Activated CD8-positive, alpha-beta T cell treated with anti-CD3 and anti-CD28 coated beads for 36 hours (primary cell): ENCODE measurements around the gene SSRP1. TPM values are rescaled to one million over a fixed set of nuclear protein-coding genes. Genes with fewer than 3 reads are reported as not detected.

Experiments used
- ATAC-seq: fragments of 200-7000 bp; cut with Tn5 transposase; one replicate; pipeline ENCODE4 v1.10.0; 2021; ENCODE audit warnings: mild to moderate bottlenecking, moderate library complexity
- CTCF ChIA-PET: fragments of 350-600 bp; sonication (Branson Sonifier 250); formaldehyde crosslinking; loops from one replicate; lab custom pipeline; 2021; ENCODE audit warnings: antibody characterized with exemption; lab: Charles Lee
- POLR2A ChIA-PET: fragments of 350-600 bp; sonication (Branson Sonifier 250); formaldehyde crosslinking; loops from one replicate; lab custom pipeline; 2021; ENCODE audit warnings: antibody characterized with exemption; lab: Charles Lee
- DNase-seq: peaks from one replicate; pipeline ENCODE4 v3.0.0-alpha.2; 2020
- H3K27ac Mint-ChIP-seq: one replicate; pipeline ENCODE4 v1.8.0; 2021; ENCODE audit warnings: mild to moderate bottlenecking, mixed read lengths
- H3K27me3 Mint-ChIP-seq: one replicate; pipeline ENCODE4 v1.8.0; 2021; ENCODE audit warnings: mixed read lengths
- H3K36me3 Mint-ChIP-seq: one replicate; pipeline ENCODE4 v1.8.0; 2021; ENCODE audit warnings: low read depth, mixed read lengths
- H3K4me1 Mint-ChIP-seq: one replicate; pipeline ENCODE4 v1.8.0; 2021; ENCODE audit warnings: low read depth, mixed read lengths
- H3K4me3 Mint-ChIP-seq: one replicate; pipeline ENCODE4 v1.8.0; 2021; ENCODE audit warnings: mild to moderate bottlenecking, moderate library complexity, mixed read lengths
- H3K9me3 Mint-ChIP-seq: one replicate; pipeline ENCODE4 v1.8.0; 2021; ENCODE audit warnings: mixed read lengths
- intact Hi-C: fragments of 100-400 bp; cut with micrococcal nuclease; formaldehyde crosslinking; loops from one replicate; pipeline ENCODE4 v1.10.0; 2022
- total RNA-seq, 2 experiments: library from RNA; stranded (reverse); gene quantifications; one replicate each; pipeline ENCODE4 v1.2.3, GENCODE V29; 2021
- TF ChIP-seq, protein P1 (sequence below): fragments of 200-600 bp; IDR thresholded peaks from one replicate; pipeline ENCODE4 v1.8.0; 2022; ENCODE audit warnings: antibody characterized with exemption, mild to moderate bottlenecking

SSRP1 gene
- total RNA-seq, 2 experiments from 2014 or later, result 284 to 290 TPM

DNA sequence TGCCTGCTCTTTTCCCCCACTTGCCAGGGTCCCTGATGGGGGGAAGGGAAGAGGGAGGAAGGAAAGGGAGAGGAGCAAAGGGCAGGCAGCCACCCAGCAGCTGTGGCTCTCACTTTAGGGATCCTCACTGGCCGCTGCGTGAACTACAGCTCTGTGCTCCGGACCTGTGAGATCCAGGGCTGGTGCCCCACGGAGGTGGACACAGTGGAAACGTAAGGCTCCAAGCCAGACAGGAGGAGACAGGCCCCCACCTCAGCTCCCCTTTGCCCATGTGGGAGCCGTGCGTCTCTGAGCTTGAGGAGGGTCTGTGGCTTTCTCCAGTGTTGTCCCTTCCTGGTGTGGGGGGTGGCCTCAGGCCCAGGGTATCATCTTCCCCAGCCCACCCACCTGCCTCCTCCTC lies 12.4 kb upstream of the SSRP1 start:
- Mint-ChIP-seq H3K4me3 (no peak overlapping the region), H3K9me3 (peaks cover 2% of the 10 kb centered on the region), H3K27me3 (peaks cover 6% of the 10 kb centered on the region), H3K27ac (no peak overlapping the region), H3K4me1 (peaks cover 6% of the 10 kb centered on the region), H3K36me3 (peaks cover 2% of the 10 kb centered on the region)
- TF ChIP-seq, protein P1, sequence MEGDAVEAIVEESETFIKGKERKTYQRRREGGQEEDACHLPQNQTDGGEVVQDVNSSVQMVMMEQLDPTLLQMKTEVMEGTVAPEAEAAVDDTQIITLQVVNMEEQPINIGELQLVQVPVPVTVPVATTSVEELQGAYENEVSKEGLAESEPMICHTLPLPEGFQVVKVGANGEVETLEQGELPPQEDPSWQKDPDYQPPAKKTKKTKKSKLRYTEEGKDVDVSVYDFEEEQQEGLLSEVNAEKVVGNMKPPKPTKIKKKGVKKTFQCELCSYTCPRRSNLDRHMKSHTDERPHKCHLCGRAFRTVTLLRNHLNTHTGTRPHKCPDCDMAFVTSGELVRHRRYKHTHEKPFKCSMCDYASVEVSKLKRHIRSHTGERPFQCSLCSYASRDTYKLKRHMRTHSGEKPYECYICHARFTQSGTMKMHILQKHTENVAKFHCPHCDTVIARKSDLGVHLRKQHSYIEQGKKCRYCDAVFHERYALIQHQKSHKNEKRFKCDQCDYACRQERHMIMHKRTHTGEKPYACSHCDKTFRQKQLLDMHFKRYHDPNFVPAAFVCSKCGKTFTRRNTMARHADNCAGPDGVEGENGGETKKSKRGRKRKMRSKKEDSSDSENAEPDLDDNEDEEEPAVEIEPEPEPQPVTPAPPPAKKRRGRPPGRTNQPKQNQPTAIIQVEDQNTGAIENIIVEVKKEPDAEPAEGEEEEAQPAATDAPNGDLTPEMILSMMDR, result no peak
- POLR2A ChIA-PET, result no interaction called here
- intact Hi-C loops, result loop anchor here (5.0 kb wide), 2 partner anchors 129 to 289 kb away; no protein-coding TSS in a partner anchor
- no peak for DNase-seq
- no peak for ATAC-seq
- CTCF ChIA-PET, result interaction anchor here (1.3 to 10.8 kb wide), 7 partner anchors 15 to 1165 kb away, joined by 3 to 117 read pairs (median 7); no protein-coding TSS in a partner anchor

GRCh38 chr11:57347336-57347735 lies 11.6 kb upstream of the SSRP1 start:
- Mint-ChIP-seq H3K4me3 (no peak overlapping the region), H3K27ac (no peak overlapping the region), H3K9me3 (peaks cover 2% of the 10 kb centered on the region), H3K4me1 (peaks cover 6% of the 10 kb centered on the region), H3K36me3 (peaks cover 2% of the 10 kb centered on the region), H3K27me3 (peaks cover 6% of the 10 kb centered on the region)
- ChIA-PET POLR2A (no interaction called here), CTCF (interaction anchor here (1.3 to 10.8 kb wide), 7 partner anchors 15 to 1166 kb away, joined by 3 to 117 read pairs (median 7); no protein-coding TSS in a partner anchor)
- intact Hi-C loops, result loop anchor here (5.0 kb wide), 2 partner anchors 130 to 290 kb away; no protein-coding TSS in a partner anchor
- no peak for DNase-seq
- no peak for ATAC-seq
- TF ChIP-seq, protein P1, result no peak

GRCh38 chr11:57345555-57346211 lies 10.0 kb upstream of the SSRP1 start:
- peaks cover 6% of the 10 kb centered on the region for H3K4me1 Mint-ChIP-seq
- peaks cover 3% of the 10 kb centered on the region for H3K27me3 Mint-ChIP-seq
- POLR2A ChIA-PET, result interaction anchor here (1.0 kb wide), 1 partner anchor 16 kb away, joined by 3 read pairs; no protein-coding TSS in a partner anchor
- no peak overlapping the region for H3K27ac Mint-ChIP-seq
- H3K9me3 Mint-ChIP-seq, result no peaks in the 10 kb centered on the region
- DNase-seq, result peak; percentile 85
- no peaks in the 10 kb centered on the region for H3K36me3 Mint-ChIP-seq
- ATAC-seq, result peak; percentile 87
- CTCF ChIA-PET, result interaction anchor here (0.7 to 10.8 kb wide), 31 partner anchors 10 to 455 kb away, joined by 3 to 117 read pairs (median 4); partner anchors contain the start of genes SLC43A1, SLC43A3 and TNKS1BP1
- intact Hi-C loops, result loop anchor here (5.0 kb wide), 2 partner anchors 132 to 292 kb away; no protein-coding TSS in a partner anchor
- no peak overlapping the region for H3K4me3 Mint-ChIP-seq
- TF ChIP-seq, protein P1, result peak; percentile 93

DNA sequence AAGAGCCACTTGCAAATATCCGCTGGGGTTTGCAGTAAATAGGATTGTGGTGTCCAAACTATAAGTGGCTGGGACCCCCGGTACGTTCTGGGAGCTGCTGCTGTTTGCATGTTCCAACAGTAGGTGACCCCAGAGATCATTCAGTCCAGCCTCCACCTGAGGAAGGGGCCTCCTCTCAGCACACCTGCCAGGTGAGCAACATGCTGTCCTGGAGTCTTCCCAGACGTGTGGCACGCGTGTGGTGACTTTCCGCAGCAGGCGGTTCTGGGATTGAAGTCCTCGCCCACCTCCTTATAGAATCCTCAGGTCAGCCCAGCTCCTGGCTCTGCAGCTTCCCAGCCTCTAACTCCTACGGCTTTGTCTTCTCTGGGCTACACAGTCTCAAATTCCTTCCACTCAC lies 9.1 kb upstream of the SSRP1 start:
- Mint-ChIP-seq H3K4me1 (peaks cover 7% of the 10 kb centered on the region), H3K27me3 (peaks cover 3% of the 10 kb centered on the region), H3K27ac (no peak overlapping the region), H3K4me3 (no peak overlapping the region), H3K9me3 (no peaks in the 10 kb centered on the region), H3K36me3 (no peaks in the 10 kb centered on the region)
- TF ChIP-seq, protein P1, result no peak
- no peak for ATAC-seq
- intact Hi-C loops, result loop anchor here (5.0 kb wide), 2 partner anchors 132 to 292 kb away; no protein-coding TSS in a partner anchor
- DNase-seq, result no peak
- ChIA-PET POLR2A (no interaction called here), CTCF (interaction anchor here (1.2 to 10.8 kb wide), 3 partner anchors 20 to 298 kb away, joined by 3 to 117 read pairs (median 5); partner anchors contain the start of gene TNKS1BP1)

- H3K4me1 Mint-ChIP-seq, result peaks cover 7% of the 10 kb centered on the region
- intact Hi-C loops, result no loop called here
- ChIA-PET CTCF (interaction anchor here (0.8 to 10.8 kb wide), 7 partner anchors 14 to 300 kb away, joined by 3 to 117 read pairs (median 4); no protein-coding TSS in a partner anchor), POLR2A (no interaction called here)
- ATAC-seq, result no peak
- no peak overlapping the region for H3K27ac Mint-ChIP-seq
- no peak for DNase-seq
- no peaks in the 10 kb centered on the region for H3K36me3 Mint-ChIP-seq
- no peaks in the 10 kb centered on the region for H3K9me3 Mint-ChIP-seq
- no peak overlapping the region for H3K4me3 Mint-ChIP-seq
- TF ChIP-seq, protein P1, result no peak
- peaks cover 3% of the 10 kb centered on the region for H3K27me3 Mint-ChIP-seq
These were observed 8.1 kb upstream of the SSRP1 start for GRCh38 chr11:57343825-57344224.
